Measurements from ENCODE around the gene PHF1.

DNA sequence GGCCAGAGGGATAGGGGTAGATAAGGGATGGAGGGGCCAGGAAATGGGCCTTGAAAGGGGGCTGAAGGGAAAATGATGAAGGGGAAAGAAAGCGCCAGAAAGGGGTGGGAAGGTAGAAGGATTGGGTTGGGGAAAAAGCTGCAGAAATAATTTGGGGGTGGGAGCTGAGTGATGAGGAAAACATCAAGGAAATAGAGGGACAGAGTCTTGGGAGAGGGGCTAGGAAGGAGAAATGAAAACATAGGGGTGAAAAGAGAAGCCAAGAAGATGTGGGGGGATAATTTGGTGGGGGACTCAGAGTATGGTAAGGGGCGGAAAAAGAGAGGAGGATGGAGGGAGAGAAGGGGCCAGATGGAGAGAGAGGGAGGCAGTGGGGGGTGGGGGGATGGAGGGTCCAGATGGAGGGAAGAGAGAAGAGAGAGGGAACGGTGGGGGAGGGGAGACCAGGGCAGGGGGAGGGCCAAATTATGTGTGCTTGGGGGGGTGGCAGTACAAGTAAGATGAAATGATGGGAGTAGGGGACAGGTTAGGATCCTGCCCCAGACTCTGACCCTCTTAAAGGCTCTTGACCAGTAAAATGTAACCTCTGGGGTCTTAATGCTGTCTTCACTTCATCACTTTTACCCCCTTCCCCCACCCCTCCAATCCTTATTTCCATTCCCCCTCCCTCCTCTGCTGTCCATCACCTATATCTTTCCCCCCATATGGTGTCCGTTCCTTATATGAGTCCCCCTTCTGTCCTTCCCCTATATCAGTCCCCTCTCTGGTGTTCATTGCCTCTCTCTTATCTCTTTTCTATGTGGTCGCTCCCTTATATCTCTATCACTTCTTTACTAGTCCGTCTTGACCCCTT lies 9.9 kb downstream of the PHF1 start:
- TF ChIP-seq, protein P1, sequence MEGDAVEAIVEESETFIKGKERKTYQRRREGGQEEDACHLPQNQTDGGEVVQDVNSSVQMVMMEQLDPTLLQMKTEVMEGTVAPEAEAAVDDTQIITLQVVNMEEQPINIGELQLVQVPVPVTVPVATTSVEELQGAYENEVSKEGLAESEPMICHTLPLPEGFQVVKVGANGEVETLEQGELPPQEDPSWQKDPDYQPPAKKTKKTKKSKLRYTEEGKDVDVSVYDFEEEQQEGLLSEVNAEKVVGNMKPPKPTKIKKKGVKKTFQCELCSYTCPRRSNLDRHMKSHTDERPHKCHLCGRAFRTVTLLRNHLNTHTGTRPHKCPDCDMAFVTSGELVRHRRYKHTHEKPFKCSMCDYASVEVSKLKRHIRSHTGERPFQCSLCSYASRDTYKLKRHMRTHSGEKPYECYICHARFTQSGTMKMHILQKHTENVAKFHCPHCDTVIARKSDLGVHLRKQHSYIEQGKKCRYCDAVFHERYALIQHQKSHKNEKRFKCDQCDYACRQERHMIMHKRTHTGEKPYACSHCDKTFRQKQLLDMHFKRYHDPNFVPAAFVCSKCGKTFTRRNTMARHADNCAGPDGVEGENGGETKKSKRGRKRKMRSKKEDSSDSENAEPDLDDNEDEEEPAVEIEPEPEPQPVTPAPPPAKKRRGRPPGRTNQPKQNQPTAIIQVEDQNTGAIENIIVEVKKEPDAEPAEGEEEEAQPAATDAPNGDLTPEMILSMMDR (IDR thresholded peaks at IDR 0.05; ENCODE audit: low read depth, low read length) = no peak
- TF ChIP-seq EZH2phosphoT487 (IDR thresholded peaks at IDR 0.05; ENCODE audit: low read depth) = no peak

Measured in OCI-LY3 (cell line).